ENCODE measurements around the gene DMRTC1.
"Not testable (repeated sequence)": the region's sequence is repeated elsewhere in the genome, so short reads cannot be mapped to it uniquely, and the experiment has no call there.

The DMRTC1 gene

GRCh38 chrX:72943819-72944169 lies at the start of gene DMRTC1:
Gene DMRTC1 (minus strand): TSS chrX:72943837. CDS start chrX:72875694, 68,143 bp downstream.
- DNase-seq, result not testable (repeated sequence)

- not testable (repeated sequence) for DNase-seq
Observed at GRCh38 chrX:72980894-72981469, 37.3 kb upstream of the DMRTC1 start.

- DNase-seq, result not testable (repeated sequence)
Observed at GRCh38 chrX:72974885-72975284, 31.2 kb upstream of the DMRTC1 start.

- not testable (repeated sequence) for DNase-seq
Observed at GRCh38 chrX:72971859-72972258, 28.2 kb upstream of the DMRTC1 start.

GRCh38 chrX:72959971-72960370 lies 16.3 kb upstream of the DMRTC1 start:
- not testable (repeated sequence) for DNase-seq

- DNase-seq, result not testable (repeated sequence)
Observed at GRCh38 chrX:72943035-72943818, 410 bp downstream of the DMRTC1 start.

- DNase-seq, result not testable (repeated sequence)
Observed at GRCh38 chrX:72942272-72942671, 1.4 kb downstream of the DMRTC1 start.

GRCh38 chrX:72937906-72938305 lies 5.7 kb downstream of the DMRTC1 start, which contains the start of gene FAM236A:
Gene FAM236A (plus strand): TSS chrX:72938206. CDS start chrX:72938263, 57 bp downstream.
- DNase-seq, result not testable (repeated sequence)

GRCh38 chrX:72936882-72937455 lies 6.7 kb downstream of the DMRTC1 start:
- DNase-seq, result not testable (repeated sequence)

- not testable (repeated sequence) for DNase-seq
Observed at GRCh38 chrX:72936455-72936854, 7.2 kb downstream of the DMRTC1 start.

- not testable (repeated sequence) for DNase-seq
Observed at GRCh38 chrX:72932283-72932682, 11.4 kb downstream of the DMRTC1 start.

GRCh38 chrX:72916096-72916495 lies 27.5 kb downstream of the DMRTC1 start:
- not testable (repeated sequence) for DNase-seq

GRCh38 chrX:72912315-72912714 lies 31.3 kb downstream of the DMRTC1 start, which contains the start of gene FAM236C:
Gene FAM236C (plus strand): TSS chrX:72912615. CDS start chrX:72912715, 100 bp downstream.
- DNase-seq, result not testable (repeated sequence)

- not testable (repeated sequence) for DNase-seq
Observed at GRCh38 chrX:72889740-72890139, 53.9 kb downstream of the DMRTC1 start.

- not testable (repeated sequence) for DNase-seq
Observed at GRCh38 chrX:72882898-72883297, 60.7 kb downstream of the DMRTC1 start.

GRCh38 chrX:72837532-72837931 lies 106.1 kb downstream of the DMRTC1 start:
- DNase-seq, result not testable (repeated sequence)

- not testable (repeated sequence) for DNase-seq
Observed at GRCh38 chrX:72830701-72831100, 112.9 kb downstream of the DMRTC1 start.
